Right renal cortex interstitium (tissue), 3 donors: ENCODE results near the gene CTCF. TPM values are rescaled to one million over a fixed set of nuclear protein-coding genes. Genes with fewer than 3 reads are reported as not detected.
"Not testable (repeated sequence)": the region's sequence is repeated elsewhere in the genome, so short reads cannot be mapped to it uniquely, and the experiment has no call there.

Experiments used
- DNase-seq, 3 donors: peaks; one replicate each; pipeline ENCODE4 v3.0.0-alpha.2; 2013; ENCODE audit warnings: low read depth in 3 of 3, low spot score in 2 of 3
- polyA plus RNA-seq, 3 donors: library from polyadenylated mRNA; unstranded; fragments of 120-200 nt; gene quantifications; one replicate each; pipeline ENCODE4 v1.2.1, GENCODE V29; 2013; ENCODE audit not compliant: insufficient read length in 3 of 3

CTCF gene
- polyA plus RNA-seq, 3 donors, result 81.5 to 87.2 (median 85.5) TPM

DNA sequence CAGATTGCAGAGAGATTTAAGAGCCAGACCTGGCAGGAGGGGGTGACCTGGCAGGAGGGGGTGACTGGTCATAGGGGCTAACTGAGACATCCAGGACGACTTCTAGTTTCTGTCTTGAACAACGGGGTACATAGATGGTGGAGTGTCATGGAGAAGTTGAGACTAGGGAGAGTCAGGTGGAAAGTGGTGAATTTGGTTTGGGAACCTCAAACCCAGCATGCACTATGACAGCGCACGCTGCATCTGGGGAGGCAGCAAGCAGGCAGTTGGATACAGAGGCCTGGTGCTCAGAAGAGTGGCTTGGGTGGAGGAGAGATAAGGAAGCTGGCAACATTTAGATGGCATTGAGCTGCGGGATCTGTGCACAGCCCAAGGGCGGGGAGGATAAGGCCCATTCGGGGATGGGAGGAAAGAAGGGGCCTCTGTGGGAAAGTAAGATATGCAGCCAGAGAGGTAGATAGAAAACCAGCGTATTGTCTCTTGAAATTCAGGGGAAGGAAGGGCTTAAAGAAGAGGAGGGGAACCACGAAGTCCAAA, 29.2 kb upstream of the CTCF start:
- no peak for DNase-seq

GRCh38 chr16:67533987-67534386, 28.3 kb upstream of the CTCF start:
- not testable (repeated sequence) for DNase-seq

- no peak for DNase-seq
Observed at GRCh38 chr16:67534431-67534830, 27.9 kb upstream of the CTCF start.

GRCh38 chr16:67535201-67535600, 27.1 kb upstream of the CTCF start:
- DNase-seq, result no peak

DNA sequence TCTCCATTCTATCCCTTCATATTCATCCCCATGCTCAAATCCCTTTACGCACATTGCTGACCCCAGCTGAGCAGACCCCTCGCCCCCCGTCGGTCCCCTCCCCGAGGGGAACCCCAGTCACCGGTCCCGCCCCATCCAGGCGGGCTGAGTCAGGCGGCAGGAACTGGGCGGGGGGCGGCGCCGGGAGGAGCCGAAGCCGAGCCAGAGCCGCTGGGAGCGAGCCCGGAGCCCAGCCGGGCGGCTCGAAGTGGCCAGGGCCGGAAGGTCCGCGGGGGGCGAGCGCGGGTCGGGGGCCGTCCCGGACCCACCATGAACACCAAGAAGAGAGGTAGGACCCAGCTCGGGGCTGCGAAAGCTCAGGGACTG, 25.1 kb upstream of the CTCF start:
- DNase-seq, result no peak

GRCh38 chr16:67537636-67538591, 24.4 kb upstream of the CTCF start:
- no peak for DNase-seq

DNA sequence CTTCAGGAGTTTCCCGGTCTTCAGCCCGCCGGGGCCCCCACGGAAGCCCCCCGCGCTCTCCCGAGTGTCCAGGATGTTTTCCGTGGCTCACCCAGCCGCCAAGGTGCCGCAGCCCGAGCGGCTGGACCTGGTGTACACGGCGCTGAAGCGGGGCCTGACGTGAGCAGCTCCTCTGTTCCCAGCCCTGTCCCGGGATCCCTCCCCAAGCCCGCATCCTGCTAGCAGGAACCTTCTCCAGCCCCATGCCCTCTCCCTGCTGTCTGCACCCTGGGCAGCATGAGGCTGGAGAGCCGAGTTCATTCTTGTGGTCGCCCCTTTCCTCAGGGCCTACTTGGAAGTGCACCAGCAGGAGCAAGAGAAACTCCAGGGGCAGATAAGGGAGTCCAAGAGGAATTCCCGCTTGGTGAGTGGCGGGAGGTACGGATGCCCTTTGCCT, 23.6 kb upstream of the CTCF start:
- no peak for DNase-seq

DNA sequence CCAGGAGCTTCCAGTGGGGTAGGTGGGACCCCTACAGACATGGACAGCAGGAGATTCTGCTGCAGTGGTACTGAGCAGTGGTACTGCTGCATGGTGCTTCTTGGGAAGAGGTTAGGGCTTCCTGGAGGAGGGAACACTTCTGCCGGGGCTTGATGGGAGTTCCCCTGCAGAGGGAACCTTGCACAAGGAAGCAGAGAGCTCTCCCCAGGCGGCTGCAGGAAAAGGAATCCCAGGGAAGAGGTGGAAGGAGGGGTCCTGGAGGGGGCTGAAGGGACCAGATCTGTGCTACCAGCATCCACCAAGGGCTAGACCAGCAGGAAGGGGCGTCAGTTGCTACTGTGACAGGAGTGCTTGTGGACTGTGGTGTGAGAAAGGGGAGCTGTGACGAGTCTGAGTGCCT, 23.1 kb upstream of the CTCF start:
- DNase-seq, result no peak

DNA sequence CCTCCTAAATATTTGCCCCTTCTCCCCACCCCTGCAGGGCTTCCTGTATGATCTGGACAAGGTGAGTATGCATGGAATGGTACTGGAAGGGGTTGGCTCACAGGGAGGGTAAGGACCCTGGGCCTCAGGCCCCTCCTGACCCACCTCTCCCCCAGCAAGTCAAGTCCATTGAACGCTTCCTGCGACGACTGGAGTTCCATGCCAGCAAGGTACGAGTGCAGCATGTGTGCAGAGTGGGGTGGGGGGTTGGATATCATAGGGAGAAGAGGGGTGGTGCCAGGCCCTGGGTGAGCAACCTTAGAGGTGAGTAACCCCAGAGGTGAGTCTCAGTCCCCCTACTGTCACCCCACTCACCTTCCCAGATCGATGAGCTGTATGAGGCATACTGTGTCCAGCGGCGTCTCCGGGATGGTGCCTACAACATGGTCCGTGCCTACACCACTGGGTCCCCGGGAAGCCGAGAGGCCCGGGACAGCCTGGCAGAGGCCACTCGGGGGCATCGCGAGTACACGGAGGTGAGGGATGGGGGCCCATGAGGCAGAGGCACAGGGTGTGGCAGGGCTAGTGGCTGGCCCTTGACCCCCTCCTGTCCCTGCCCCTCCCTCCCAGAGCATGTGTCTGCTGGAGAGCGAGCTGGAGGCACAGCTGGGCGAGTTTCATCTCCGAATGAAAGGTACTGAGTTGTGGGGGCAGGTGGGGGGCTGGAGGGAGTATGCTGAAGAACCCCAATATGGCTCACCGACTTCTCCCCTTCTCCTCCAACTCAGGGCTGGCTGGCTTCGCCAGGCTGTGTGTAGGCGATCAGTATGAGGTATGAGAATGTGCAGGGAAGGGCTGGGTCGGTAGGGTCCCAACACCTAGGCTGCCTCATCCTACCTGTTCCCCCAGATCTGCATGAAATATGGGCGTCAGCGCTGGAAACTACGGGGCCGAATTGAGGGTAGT, 22.4 kb upstream of the CTCF start:
- DNase-seq, result no peak

GRCh38 chr16:67540756-67541155, 21.6 kb upstream of the CTCF start:
- DNase-seq, result no peak

- no peak for DNase-seq
Observed at GRCh38 chr16:67541391-67542263, 20.7 kb upstream of the CTCF start.

- no peak for DNase-seq
Observed at GRCh38 chr16:67542464-67542863, 19.9 kb upstream of the CTCF start.

GRCh38 chr16:67543036-67543435, 19.3 kb upstream of the CTCF start:
- DNase-seq, result no peak

- DNase-seq, result no peak
Observed at GRCh38 chr16:67543582-67543981, 18.7 kb upstream of the CTCF start.

DNA sequence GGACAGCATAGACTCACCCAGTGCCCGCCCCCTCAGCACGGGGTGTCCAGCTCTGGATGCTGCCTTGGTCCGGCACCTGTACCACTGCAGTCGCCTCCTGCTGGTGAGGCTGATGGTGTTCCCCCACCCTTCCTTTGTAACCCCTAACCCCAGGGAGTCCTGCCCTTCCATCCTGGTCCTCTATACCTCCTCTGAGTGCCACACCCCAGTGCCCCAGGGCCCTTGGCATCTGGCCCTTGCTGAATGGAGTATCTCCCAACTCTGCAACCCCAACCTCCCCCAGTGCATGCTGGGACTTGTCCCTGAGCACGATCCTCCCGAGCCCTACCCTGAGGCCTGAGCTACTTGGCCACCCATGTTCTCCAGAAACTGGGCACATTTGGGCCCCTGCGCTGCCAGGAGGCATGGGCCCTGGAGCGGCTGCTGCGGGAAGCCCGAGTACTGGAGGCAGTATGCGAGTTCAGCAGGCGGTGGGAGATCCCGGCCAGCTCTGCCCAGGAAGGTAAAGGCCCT, 17.9 kb upstream of the CTCF start:
- DNase-seq, result no peak

- no peak for DNase-seq
Observed at GRCh38 chr16:67544844-67545664, 17.3 kb upstream of the CTCF start.

- DNase-seq, result no peak
Observed at GRCh38 chr16:67545665-67546024, 16.7 kb upstream of the CTCF start.

DNA sequence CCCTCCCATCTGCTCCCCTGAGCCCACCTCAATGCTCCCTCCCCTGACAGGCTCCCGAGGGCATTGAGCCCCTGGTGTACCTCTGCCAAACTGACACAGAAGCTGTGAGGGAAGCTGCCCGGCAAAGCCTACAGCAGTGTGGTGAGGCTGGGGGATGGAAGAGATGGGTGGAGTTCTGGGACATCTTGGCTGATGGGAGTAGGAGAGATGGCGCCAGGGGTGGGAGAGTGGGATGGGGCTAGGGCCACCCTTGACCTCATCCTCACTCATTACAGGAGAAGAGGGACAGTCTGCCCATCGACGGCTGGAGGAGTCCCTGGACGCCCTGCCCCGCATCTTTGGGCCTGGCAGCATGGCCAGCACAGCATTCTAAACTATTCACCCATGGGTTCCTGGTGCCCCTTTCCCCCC, 16.2 kb upstream of the CTCF start:
- DNase-seq, result no peak

- no peak for DNase-seq
Observed at GRCh38 chr16:67546761-67547422, 15.4 kb upstream of the CTCF start.
